Neural cell (in vitro differentiated cells): Measurements from ENCODE around the gene PTX4.

ENCODE experiments used
- POLR2AphosphoS5 ChIP-seq: IDR thresholded peaks from 2 replicates; pipeline ENCODE4 v1.6.1; 2012
- RAD21 ChIP-seq: fragments of 450-650 bp; conservative IDR thresholded peaks from 2 replicates; pipeline ENCODE4 v1.6.1; 2014; ENCODE audit warnings: antibody characterized with exemption, mild to moderate bottlenecking, moderate library complexity

DNA sequence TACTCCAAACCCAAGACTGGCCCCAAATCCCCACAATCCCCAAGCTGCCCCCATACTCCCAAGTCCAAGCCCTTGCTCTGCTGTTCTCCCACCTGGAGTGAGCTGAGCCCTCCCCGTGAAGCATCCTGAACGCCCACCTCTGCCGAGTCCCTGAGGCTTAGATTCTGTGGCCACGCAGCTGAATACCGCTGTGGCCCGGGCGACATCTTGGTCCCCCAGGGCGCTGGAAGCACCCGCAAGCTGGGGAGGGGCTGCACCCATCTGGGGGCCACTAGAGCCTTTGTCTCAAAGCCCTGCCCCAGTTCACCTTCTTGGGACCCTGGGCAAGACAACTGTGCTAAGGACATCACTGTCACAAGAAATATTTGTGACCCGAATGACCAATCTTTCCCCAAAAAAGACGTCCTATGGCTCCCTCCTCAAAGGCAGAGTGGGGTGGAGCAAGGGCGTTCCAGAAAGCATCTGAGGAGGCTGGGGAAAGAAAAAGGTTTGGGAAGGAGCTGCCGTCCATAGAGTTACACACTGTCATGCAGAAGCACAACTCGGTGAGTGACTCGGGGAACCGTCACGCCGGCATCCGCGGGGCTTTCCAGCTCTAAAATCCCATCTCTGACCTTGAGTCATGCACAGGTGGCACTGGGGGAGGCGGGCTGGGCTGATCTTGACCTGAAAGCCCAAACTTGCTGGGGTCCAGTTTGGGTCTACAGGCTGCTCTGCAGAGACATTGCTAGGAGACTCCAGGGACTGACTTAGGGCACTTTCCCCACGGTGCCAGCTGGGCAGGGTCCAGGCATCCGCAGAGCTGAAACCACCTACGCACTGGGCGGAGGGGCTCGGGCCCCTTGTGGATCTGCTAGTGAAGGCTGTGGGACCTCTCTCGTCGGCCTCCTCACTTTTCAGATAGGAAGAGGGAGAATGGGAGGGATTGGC is 6.6 kb downstream of the PTX4 start:
- TF ChIP-seq RAD21 (no peak), POLR2AphosphoS5 (no peak)
